Testis (tissue), 3 donors: ENCODE data around the gene ULK3. TPM values are rescaled to one million over a fixed set of nuclear protein-coding genes. Genes with fewer than 3 reads are reported as not detected.
A peak's percentile ranks its signal among the peaks of the same experiment; 100 is the strongest.

ENCODE experiments used
- DNase-seq: peaks from one replicate; pipeline ENCODE4 v3.0.0-alpha.2; 2019
- H3K27ac ChIP-seq, 2 donors: fragments of 200-600 bp; sonication (generic); one replicate each; pipeline ENCODE4 v1.5.1; 2019
- H3K27me3 ChIP-seq: fragments of 200-600 bp; sonication (generic); one replicate; pipeline ENCODE4 v1.5.1; 2019
- H3K36me3 ChIP-seq: fragments of 200-600 bp; sonication (generic); one replicate; pipeline ENCODE4 v1.5.1; 2017; ENCODE audit warnings: low read depth; ENCODE audit errors: missing control alignments
- H3K4me1 ChIP-seq: fragments of 200-600 bp; sonication (generic); one replicate; pipeline ENCODE4 v1.5.1; 2019
- H3K4me3 ChIP-seq, 2 donors: fragments of 200-600 bp; sonication (generic); one replicate each; pipeline ENCODE4 v1.5.1; 2017 to 2019
- H3K9me3 ChIP-seq: fragments of 200-600 bp; sonication (generic); one replicate; pipeline ENCODE4 v1.5.1; 2017
- POLR2A ChIP-seq: fragments of 450-650 bp; IDR thresholded peaks from one replicate; pipeline ENCODE4 v1.6.1; 2017; ENCODE audit warnings: antibody characterized with exemption, mild to moderate bottlenecking, moderate library complexity
- WGBS, 2 donors: methylation state at CpG; one replicate each; pipeline ENCODE4 v1.1.5; 2018; 5-methylcytosine and 5-hydroxymethylcytosine counted together
- intact Hi-C: fragments of 100-400 bp; cut with DNase I; formaldehyde crosslinking; loops from one replicate; pipeline ENCODE4 v1.15.1; 2023; ENCODE audit warnings: low total_unique reads
- polyA plus RNA-seq: library from polyadenylated mRNA; stranded (reverse); fragments of 350-450 nt; fragmentation: Illumina TruSeq; extraction: RNeasy Lipid Tissue Mini Kit (QIAGEN cat#74804); gene quantifications from one replicate; pipeline ENCODE4 v1.2.3, GENCODE V29; 2014; ENCODE audit warnings: low read depth, low replicate concordance; ENCODE audit not compliant: insufficient read depth
- total RNA-seq, 2 donors: library from RNA; depleted of rRNA; stranded (reverse); fragments of >200 nt; gene quantifications; one replicate each; pipeline ENCODE4 v1.2.3, GENCODE V29; 2016
- TF ChIP-seq, protein P1 (sequence below), 3 experiments: fragments of 450-650 bp in 2 of 3; fragments of 200-600 bp in 1 of 3; sonication (generic) in 1 of 3; IDR thresholded peaks; one replicate each; pipeline ENCODE4 v1.5.1; 2016 to 2019; ENCODE audit warnings: antibody characterized with exemption in 3 of 3, mild to moderate bottlenecking in 2 of 3, moderate library complexity in 1 of 3

Gene ULK3
- total and polyA plus RNA-seq, 3 donors from 2014 or later = 27.0 to 78.5 (median 68.2) TPM

DNA sequence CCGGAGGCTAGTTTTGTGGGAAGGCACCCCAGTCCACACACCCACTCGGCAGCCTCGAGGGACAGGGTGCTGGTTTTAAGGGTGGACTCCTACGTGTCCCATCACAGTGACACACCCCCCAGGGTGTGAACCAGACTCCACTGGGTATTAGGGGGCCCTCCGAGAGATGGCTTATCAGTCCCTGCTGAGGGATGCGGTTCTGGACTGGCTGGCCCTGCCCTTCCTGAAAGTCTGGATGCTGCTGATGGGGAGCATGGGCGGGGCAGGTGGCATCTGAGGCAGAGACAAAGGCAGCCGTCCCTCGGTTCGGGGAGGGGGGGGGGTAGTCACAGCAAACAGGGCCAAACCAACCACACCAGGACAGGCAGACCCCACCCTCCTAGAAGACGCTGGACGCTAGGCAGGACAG lies 939 bp upstream of the ULK3 start:
- peak overlapping the region; percentile 89 for H3K27ac ChIP-seq
- intact Hi-C loops = loop anchor here (5.0 kb wide), 1 partner anchor 62 kb away; the partner anchor contains the start of gene CSK
- no peaks in the 10 kb centered on the region for H3K27me3 ChIP-seq
- 19 to 22% methylated on average over 7 to 8 of the region's 12 CpGs for WGBS, 2 donors
- H3K9me3 ChIP-seq = no peaks in the 10 kb centered on the region
- no peaks in the 10 kb centered on the region for H3K36me3 ChIP-seq
- H3K4me3 ChIP-seq = peak overlapping the region; percentile 75 to 84
- H3K4me1 ChIP-seq = peaks cover 30% of the 10 kb centered on the region
- DNase-seq = no peak
- TF ChIP-seq, protein P1, sequence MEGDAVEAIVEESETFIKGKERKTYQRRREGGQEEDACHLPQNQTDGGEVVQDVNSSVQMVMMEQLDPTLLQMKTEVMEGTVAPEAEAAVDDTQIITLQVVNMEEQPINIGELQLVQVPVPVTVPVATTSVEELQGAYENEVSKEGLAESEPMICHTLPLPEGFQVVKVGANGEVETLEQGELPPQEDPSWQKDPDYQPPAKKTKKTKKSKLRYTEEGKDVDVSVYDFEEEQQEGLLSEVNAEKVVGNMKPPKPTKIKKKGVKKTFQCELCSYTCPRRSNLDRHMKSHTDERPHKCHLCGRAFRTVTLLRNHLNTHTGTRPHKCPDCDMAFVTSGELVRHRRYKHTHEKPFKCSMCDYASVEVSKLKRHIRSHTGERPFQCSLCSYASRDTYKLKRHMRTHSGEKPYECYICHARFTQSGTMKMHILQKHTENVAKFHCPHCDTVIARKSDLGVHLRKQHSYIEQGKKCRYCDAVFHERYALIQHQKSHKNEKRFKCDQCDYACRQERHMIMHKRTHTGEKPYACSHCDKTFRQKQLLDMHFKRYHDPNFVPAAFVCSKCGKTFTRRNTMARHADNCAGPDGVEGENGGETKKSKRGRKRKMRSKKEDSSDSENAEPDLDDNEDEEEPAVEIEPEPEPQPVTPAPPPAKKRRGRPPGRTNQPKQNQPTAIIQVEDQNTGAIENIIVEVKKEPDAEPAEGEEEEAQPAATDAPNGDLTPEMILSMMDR (IDR thresholded peaks at IDR 0.05) = no peak
- no peak for TF ChIP-seq POLR2A

DNA sequence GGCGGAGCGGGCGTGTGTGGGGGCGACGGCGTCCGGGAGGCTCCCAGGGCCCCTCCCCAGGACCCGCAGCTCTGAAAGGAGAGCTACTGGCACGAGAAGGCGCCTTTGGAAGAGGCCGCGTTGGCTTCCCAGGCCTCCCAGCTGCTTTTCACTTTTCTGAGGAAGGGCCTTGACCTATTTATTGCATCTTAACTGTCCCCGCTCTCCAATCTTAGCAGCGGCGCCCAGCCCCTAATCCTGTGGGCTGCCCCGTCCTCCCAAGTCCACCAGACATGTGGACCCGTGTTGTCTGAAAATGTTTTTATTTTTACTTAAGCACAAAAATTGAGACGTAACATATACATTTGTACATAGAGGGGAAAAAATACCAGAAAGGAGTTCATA lies 481 bp upstream of the ULK3 start:
- Histone ChIP-seq H3K9me3 (no peaks in the 10 kb centered on the region), H3K27ac (peak overlapping the region; percentile 89), H3K4me3 (peak overlapping the region; percentile 75 to 84), H3K36me3 (no peaks in the 10 kb centered on the region), H3K4me1 (peaks cover 30% of the 10 kb centered on the region), H3K27me3 (no peaks in the 10 kb centered on the region)
- DNase-seq = no peak
- 0 to 2% methylated on average over 9 to 18 of the region's 18 CpGs for WGBS, 2 donors
- intact Hi-C loops = loop anchor here (5.0 kb wide), 1 partner anchor 61 kb away; the partner anchor contains the start of gene CSK
- TF ChIP-seq, protein P1 (IDR thresholded peaks at IDR 0.05) = no peak
- TF ChIP-seq POLR2A = no peak

DNA sequence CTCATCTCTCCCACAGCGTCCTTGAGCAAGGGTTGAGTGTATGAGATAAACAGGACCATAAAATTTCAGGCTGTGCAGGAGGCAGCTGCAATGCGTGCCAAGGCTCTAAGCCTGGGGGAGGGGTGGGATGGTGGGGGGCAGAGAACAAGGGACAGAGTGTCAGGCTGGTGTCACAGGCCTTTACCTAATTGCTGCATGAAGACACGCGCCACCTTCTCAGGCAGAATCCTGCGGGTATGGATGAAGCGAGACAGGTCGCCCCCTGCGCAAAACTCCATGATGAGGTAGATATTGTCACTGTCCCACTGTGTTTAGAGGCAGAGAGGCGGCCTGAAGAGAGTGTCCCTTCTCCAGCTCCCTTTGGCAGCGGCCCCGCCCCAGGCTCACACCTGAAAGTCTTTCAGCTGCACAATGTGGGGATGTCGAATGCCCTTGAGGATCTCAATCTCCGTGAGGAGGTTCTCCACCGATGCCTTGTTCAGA lies 1.0 kb downstream of the ULK3 start:
- no peak overlapping the region for H3K27ac ChIP-seq
- no peaks in the 10 kb centered on the region for H3K9me3 ChIP-seq
- H3K27me3 ChIP-seq = no peaks in the 10 kb centered on the region
- peak overlapping the region in 1 of 2 donors; percentile 84 for H3K4me3 ChIP-seq
- peaks cover 30% of the 10 kb centered on the region for H3K4me1 ChIP-seq
- no peak for TF ChIP-seq POLR2A
- TF ChIP-seq, protein P1 (IDR thresholded peaks at IDR 0.05) = no peak
- intact Hi-C loops = loop anchor here (5.0 kb wide), 1 partner anchor 60 kb away; the partner anchor contains the start of gene CSK
- DNase-seq = no peak
- WGBS, 2 donors = 67% methylated on average over 11 to 14 of the region's 14 CpGs
- no peaks in the 10 kb centered on the region for H3K36me3 ChIP-seq

DNA sequence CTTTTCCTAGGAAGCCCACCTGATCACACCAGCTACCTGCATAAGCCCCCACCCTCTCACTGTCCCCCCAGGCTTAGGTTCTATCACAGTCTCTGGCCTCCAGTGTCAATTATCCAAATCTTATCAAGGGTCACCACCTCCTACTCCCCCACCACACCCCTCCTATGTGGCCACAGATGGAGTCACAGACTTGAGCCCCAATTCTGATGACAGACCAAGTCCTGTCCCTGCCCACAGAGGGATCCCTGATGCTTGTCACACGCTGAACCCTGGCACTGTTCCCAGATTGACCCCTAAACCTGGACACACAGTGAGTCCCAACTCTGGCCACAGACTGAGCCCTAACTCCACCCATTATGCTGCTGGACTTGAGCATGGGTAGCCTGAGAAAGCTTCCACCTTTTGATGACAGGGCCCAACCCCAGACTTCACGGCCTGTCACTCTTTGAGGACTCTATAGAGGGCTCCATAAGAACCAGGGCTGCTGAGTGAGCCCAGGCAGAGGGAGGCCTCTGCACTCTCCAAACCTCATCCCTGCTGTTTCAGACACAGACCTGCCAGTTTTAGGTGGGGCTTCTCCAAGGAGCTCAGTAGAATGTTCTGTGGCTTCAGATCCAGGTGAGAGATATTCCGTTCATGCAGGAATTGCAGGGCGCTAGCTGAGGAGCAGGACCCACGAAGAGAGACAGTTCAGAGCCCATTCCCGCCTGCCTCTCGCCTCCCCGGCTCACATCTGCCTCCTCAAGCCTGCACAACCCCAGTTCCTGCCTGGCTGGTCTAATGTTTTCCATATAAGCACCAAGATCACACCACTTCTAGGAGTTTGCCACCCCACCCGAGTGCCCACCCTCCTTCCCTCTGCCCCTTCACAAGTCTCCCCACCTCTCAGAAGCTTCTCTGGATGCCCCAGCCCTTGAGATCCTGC lies 1.8 kb downstream of the ULK3 start:
- intact Hi-C loops = loop anchor here (5.0 kb wide), 1 partner anchor 59 kb away; the partner anchor contains the start of gene CSK
- WGBS, 2 donors = 86 to 90% methylated on average over 9 of the region's 9 CpGs
- H3K4me1 ChIP-seq = peaks cover 30% of the 10 kb centered on the region
- no peaks in the 10 kb centered on the region for H3K27me3 ChIP-seq
- TF ChIP-seq, protein P1 (IDR thresholded peaks at IDR 0.05) = no peak
- TF ChIP-seq POLR2A = no peak
- no peaks in the 10 kb centered on the region for H3K9me3 ChIP-seq
- H3K27ac ChIP-seq = no peak overlapping the region
- no peaks in the 10 kb centered on the region for H3K36me3 ChIP-seq
- no peak overlapping the region for H3K4me3 ChIP-seq
- no peak for DNase-seq
